ENCODE results near the gene FUT7.
"Not testable (repeated sequence)": the region's sequence is repeated elsewhere in the genome, so short reads cannot be mapped to it uniquely, and the experiment has no call there.

The FUT7 gene

DNA sequence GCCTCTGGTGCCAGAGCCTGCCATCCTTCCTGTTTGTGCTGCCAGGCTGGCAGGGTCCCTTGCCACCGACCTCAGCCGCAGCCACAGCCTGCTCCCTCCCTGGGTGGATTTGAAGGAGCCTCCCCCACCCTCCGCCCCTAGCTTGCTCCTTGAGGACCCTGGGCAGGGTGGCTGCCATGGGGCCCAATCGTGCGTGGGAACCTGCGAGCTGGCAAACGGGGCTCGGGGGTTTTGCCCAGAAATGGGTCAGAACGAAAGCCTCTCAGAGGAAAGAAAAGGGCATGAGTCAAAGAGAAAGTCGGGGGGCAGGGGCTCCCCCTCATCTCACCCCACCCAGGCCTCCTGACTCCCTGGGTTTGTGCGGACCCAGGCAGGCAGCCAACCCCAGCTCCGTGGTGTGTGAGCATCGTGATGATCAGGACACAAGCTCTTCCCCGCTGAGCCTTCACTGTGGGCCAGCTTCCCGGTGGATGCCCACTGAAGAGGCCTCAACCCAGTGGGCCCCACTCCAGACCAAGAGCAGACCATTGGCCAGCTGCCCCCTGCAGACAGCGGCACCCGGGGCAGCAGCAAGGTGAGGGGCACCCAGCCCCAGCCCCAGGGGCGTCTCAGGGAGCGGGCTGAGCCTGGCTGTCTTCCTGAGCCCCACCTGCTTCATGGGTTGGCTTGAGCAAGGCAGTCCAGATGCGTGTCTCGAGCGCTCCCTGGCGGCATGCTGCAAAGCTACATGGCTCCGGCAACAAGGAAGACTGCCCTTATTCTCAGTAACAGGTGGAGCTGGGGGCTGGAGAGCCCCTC is 3.0 kb upstream of the FUT7 start:
- FAIRE-seq (peak; percentile 99), DNase-seq (ENCODE audit: insufficient read length, low spot score) (peak; percentile 97)

DNA sequence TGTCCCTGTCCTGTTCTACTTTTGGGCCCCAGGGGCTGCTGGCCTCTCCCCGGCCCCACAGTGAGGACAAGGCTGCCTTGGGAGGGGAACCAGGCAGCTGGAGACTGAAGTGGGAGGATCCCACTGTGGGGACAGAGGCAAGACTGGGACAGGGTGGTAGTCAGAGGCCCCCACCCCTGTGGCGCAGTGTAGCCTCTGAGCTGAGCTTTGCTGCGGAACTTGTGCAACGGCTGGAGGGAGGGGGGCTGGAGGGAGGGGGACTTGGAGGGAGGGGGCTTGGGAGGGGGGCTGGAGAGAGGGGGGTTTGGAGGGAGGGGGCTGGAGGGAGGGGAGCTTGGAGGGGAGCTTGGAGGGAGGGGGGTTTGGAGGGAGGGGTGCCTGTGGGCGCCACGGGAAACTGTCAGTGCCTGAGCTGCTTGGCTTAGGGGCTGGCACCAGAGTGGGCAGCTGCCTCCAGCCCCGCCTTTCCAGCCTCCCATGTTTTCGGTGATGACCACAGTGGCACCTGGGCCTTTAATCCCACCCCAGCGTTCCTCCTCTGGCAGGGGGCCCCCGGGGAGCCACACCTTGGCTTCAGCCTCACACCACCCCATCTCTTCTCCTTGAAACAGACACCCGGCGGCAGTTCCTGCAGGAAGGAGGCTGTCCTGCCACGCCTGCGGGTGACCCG is 2.3 kb upstream of the FUT7 start:
- TF ChIP-seq TAF1 (IDR thresholded peaks at IDR 0.05; ENCODE audit: low read depth, low read length), result no peak
- TF ChIP-seq POLR2AphosphoS5 (IDR thresholded peaks at IDR 0.05; ENCODE audit: low read depth, low read length), result no peak
- TF ChIP-seq POU2F2 (IDR thresholded peaks at IDR 0.05; ENCODE audit: low read depth, low read length), result no peak
- no peak for TF ChIP-seq POLR2A (IDR thresholded peaks at IDR 0.05; ENCODE audit: low read depth, low read length)
- no peak for TF ChIP-seq SPI1 (IDR thresholded peaks at IDR 0.05; ENCODE audit: low read depth, low read length)
- no peak for TF ChIP-seq PAX5 (IDR thresholded peaks at IDR 0.05; ENCODE audit: insufficient read depth, low read length, severe bottlenecking)
- DNase-seq (ENCODE audit: insufficient read length, low spot score) (no peak), FAIRE-seq (no peak)

More for the DNA sequence above, 3.0 kb upstream of the FUT7 start:
- TF ChIP-seq SPI1 (IDR thresholded peaks at IDR 0.05; ENCODE audit: low read depth, low read length), result no peak
- TF ChIP-seq POLR2AphosphoS5 (IDR thresholded peaks at IDR 0.05; ENCODE audit: low read depth, low read length), result no peak
- TF ChIP-seq TAF1 (IDR thresholded peaks at IDR 0.05; ENCODE audit: low read depth, low read length), result no peak
- no peak for TF ChIP-seq PAX5 (IDR thresholded peaks at IDR 0.05; ENCODE audit: insufficient read depth, low read length, severe bottlenecking)
- no peak for TF ChIP-seq POLR2A (IDR thresholded peaks at IDR 0.05; ENCODE audit: low read depth, low read length)
- TF ChIP-seq POU2F2 (IDR thresholded peaks at IDR 0.05; ENCODE audit: low read depth, low read length), result no peak

DNA sequence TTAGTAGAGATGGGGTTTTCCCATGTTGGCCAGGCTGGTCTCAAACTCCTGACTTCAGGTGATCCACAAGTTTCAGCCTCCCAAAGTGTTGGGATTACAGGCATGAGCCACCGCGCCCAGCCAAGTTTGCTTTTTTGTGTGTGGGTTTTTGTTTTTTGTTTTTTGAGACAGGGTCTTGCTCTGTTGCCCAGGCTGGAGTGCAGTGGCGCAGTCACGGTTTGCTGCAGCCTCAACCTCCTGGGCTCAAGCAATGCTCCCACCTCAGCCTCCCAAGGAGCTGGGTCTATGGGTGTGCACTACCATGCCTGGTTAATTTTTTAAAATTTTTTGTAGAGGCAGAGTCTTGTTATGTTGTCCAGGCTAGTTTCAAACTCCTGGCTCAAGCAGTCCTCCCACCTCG is 1.6 kb upstream of the FUT7 start:
- DNase-seq (ENCODE audit: insufficient read length, low spot score); FAIRE-seq: not testable (repeated sequence)

DNA sequence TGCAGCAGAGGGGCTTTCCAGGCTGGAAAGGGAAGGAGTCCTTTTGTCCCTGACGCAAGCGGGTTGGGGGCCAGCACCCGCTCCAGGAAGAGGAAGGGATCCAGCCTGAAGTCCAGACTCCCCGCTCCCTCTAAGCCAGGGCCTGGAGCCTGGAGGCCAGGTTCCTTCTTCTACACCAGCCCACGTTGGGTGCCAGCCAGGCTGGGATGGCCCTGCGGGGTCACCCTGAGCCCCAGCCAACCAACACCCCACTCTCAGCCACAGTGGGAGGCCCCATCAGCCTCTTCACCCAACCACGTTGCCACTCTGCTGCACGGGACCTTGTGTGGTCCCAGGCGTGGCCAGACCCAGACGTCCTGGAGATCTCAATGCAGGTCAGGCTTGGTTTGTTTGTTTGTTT is 970 bp upstream of the FUT7 start:
- DNase-seq (ENCODE audit: insufficient read length, low spot score) (no peak), FAIRE-seq (no peak)
- TF ChIP-seq PAX5 (IDR thresholded peaks at IDR 0.05; ENCODE audit: insufficient read depth, low read length, severe bottlenecking), result no peak
- TF ChIP-seq POU2F2 (IDR thresholded peaks at IDR 0.05; ENCODE audit: low read depth, low read length), result no peak
- no peak for TF ChIP-seq TAF1 (IDR thresholded peaks at IDR 0.05; ENCODE audit: low read depth, low read length)
- no peak for TF ChIP-seq POLR2AphosphoS5 (IDR thresholded peaks at IDR 0.05; ENCODE audit: low read depth, low read length)
- TF ChIP-seq SPI1 (IDR thresholded peaks at IDR 0.05; ENCODE audit: low read depth, low read length), result no peak
- no peak for TF ChIP-seq POLR2A (IDR thresholded peaks at IDR 0.05; ENCODE audit: low read depth, low read length)

DNA sequence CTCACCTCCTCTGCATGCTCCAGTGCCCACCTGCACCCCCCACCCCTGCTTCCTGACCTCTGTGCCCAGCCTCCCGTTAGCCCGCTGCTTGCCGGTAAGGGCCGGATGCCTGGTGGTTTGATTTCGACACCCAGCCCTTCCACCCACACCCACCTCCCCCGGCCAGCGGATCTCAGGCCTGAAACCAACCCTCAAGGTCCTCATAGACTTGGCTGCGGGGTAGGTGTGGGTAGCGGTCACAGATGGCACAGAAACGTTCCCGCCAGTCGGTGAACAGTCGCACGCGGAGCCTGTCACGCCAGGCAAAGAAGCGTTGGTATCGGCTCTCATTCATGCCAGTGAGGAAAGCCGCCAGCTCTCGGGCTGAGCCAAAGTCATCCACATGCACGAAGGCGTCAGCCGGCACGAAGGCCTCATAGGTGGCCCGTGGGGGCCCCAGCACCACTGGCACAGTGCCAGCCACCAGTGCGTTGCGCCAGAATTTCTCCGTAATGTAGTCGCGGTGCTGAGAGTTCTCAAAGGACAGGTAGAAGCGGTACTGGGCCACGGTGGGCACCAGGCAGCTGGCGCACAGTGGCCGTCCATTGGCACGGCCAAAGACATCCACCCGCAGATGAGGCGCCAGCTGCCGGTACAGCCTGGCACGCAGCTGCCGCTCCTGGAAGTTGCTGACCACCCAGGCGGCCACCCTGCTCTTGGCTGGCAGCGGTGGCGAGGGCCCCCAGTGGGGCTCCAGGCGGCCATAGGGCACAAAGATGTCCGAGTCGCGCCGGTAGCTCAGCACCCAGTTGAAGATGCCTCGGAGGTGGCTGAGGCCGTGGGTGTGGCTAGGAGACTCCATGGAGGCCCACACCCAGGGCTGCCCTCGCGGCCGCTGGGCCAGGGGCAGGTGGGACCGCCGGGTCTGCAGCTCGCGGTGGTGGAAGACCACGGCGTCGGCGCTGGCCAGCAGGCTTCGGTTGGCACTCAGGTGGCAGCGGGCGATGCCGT is 1.1 kb downstream of the FUT7 start:
- DNase-seq (ENCODE audit: insufficient read length, low spot score) (no peak), FAIRE-seq (peak; percentile 84)
- TF ChIP-seq POLR2AphosphoS5 (IDR thresholded peaks at IDR 0.05; ENCODE audit: low read depth, low read length) (no peak), SPI1 (IDR thresholded peaks at IDR 0.05; ENCODE audit: low read depth, low read length) (no peak), POLR2A (IDR thresholded peaks at IDR 0.05; ENCODE audit: low read depth, low read length) (no peak), POU2F2 (IDR thresholded peaks at IDR 0.05; ENCODE audit: low read depth, low read length) (no peak), PAX5 (IDR thresholded peaks at IDR 0.05; ENCODE audit: insufficient read depth, low read length, severe bottlenecking) (no peak), TAF1 (IDR thresholded peaks at IDR 0.05; ENCODE audit: low read depth, low read length) (no peak)

DNA sequence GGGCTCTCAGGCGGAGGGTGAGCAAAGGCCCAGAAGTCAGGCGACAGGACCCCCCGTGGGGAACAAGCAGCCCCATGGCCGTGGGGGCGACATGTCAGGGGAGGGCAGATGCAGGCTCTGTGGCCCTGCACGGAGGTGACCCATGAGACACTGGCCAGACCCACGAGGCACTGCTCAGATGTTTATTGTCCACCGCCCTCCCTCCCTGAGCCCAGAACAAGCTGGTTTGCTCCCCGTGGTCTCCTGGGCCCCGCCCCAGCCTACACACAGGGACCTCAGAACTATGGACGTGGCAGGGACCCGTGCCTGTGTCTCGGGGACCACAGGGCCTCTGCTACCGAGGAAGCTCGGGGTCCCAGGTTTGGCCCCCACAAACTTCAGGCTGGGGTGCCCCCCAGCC is 1.9 kb downstream of the FUT7 start:
- DNase-seq (ENCODE audit: insufficient read length, low spot score), result no peak
- TF ChIP-seq POLR2A (IDR thresholded peaks at IDR 0.05; ENCODE audit: low read depth, low read length) (no peak), POU2F2 (IDR thresholded peaks at IDR 0.05; ENCODE audit: low read depth, low read length) (no peak), TAF1 (IDR thresholded peaks at IDR 0.05; ENCODE audit: low read depth, low read length) (no peak), SPI1 (IDR thresholded peaks at IDR 0.05; ENCODE audit: low read depth, low read length) (no peak), POLR2AphosphoS5 (IDR thresholded peaks at IDR 0.05; ENCODE audit: low read depth, low read length) (no peak), PAX5 (IDR thresholded peaks at IDR 0.05; ENCODE audit: insufficient read depth, low read length, severe bottlenecking) (no peak)
- no peak for FAIRE-seq

DNA sequence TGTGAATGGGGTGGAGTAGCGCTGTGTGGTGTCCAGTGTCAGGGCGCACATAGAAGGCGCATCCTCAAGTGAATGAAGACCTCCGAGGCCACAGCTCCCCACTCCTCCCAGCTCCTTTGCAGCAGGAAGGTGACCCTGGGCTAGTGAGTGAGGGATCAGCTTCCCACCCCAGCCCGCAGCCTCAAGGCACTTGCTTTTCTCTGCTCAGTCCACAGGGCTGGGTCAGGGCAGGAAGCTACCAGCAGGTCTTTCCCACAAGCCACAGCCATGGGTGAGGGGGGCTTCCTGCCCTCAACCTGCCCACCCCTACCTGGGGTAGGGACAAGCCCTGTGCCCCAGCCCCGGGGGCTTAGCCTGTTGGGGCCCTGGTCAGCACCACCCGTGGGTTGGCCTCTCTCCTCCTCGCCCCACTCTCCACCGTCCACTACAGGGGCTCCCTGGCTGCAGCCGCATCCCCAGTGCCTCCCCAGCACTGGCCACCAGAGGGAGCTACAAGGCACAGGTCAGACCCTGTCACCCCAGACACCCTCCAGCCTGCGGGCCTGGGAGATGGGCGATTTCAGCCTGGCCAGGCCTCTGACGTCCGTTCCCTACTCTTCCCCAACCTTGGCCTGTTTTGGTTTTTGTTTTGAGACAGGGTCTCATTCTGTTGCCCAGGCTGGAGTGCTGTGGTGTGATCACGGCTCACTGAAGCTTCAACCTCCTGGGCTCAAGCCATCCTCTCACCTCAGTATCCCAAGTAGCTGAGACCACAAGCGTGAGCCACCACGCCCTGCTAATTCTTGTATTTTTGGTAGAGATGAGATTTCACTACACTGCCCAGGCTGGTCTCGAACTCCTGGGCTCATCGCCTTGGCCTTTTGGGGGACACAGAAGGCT is 2.6 kb downstream of the FUT7 start:
- DNase-seq (ENCODE audit: insufficient read length, low spot score) (peak; percentile 75), FAIRE-seq (peak; percentile 89)
- TF ChIP-seq POU2F2 (IDR thresholded peaks at IDR 0.05; ENCODE audit: low read depth, low read length) (no peak), TAF1 (IDR thresholded peaks at IDR 0.05; ENCODE audit: low read depth, low read length) (no peak), POLR2A (IDR thresholded peaks at IDR 0.05; ENCODE audit: low read depth, low read length) (no peak), POLR2AphosphoS5 (IDR thresholded peaks at IDR 0.05; ENCODE audit: low read depth, low read length) (no peak), SPI1 (IDR thresholded peaks at IDR 0.05; ENCODE audit: low read depth, low read length) (no peak), PAX5 (IDR thresholded peaks at IDR 0.05; ENCODE audit: insufficient read depth, low read length, severe bottlenecking) (no peak)

DNA sequence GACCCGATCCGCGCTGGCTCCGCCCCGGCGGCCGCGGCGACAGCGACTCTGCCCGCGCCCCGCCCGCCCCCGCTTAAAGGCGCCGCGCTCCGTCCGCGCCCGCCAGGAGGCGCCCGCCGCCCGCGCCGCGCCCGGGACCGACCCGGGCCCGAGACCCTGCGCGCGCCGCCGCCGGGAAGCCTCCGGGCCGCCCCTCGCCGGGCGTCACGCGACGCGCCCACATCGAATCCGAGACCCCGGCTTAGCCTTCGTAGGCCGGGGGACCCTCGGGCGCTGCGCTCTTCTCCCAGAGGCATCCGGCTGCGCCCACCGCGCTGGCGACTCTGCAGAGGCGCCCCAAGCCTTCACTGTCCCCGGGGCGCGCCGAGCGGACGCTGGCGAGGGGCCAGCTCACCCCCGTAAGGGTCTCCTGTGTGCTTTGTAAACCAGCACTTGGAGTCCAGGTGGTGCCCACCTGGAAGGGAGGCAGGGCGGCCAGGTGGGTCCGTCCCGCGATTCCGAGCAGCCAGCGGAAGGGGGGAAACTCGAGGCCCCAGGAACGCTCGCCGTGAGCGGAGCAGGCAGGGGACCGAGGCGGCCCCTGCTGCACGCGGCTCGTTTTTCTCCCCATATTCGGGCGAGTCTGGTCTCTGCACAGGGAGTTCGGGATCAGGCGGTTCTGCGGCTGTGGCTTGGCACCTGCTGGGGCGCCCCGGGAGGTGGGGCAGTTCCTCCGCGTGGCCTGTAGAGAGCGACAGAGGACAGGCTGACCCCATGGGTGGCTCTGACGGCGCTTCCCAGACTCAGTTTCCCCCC is 3.4 kb downstream of the FUT7 start:
- no peak for TF ChIP-seq POLR2AphosphoS5 (IDR thresholded peaks at IDR 0.05; ENCODE audit: low read depth, low read length)
- no peak for TF ChIP-seq PAX5 (IDR thresholded peaks at IDR 0.05; ENCODE audit: insufficient read depth, low read length, severe bottlenecking)
- no peak for TF ChIP-seq SPI1 (IDR thresholded peaks at IDR 0.05; ENCODE audit: low read depth, low read length)
- no peak for TF ChIP-seq POU2F2 (IDR thresholded peaks at IDR 0.05; ENCODE audit: low read depth, low read length)
- TF ChIP-seq POLR2A (IDR thresholded peaks at IDR 0.05; ENCODE audit: low read depth, low read length), result no peak
- FAIRE-seq, result peak; percentile 88
- DNase-seq (ENCODE audit: insufficient read length, low spot score), result peak; percentile 70

All from GM12891 (cell line).